ENCODE data around the gene RFFL. TPM values are rescaled to one million over a fixed set of nuclear protein-coding genes. Genes with fewer than 3 reads are reported as not detected.

RFFL gene
- total RNA-seq, 1 donor from 2014 or later: 19.9 TPM

DNA sequence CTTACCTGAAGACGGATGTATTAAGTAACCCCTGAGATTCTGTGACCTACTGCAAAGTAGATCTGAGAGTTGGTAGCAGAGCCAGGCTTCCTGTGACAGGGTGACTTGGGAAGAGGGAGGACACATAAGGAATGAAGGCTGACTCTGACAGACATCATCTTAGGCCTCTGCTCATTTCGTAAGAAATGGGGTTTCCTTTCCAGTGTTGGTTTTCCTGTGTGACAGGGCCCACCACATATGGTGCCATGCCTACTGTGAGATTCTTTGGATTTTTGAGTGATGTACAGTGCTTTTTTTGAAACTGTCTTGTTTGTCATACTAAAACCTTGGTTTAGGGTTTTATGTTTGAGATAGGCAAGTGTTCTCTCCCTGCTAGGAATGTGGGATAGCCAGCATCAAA is 70.5 kb downstream of the RFFL start:
- no peaks in the 10 kb centered on the region for H3K4me1 Mint-ChIP-seq (ENCODE audit: unreplicated experiment)
- H3K27me3 Mint-ChIP-seq: no peaks in the 10 kb centered on the region
- TF ChIP-seq, protein P1, sequence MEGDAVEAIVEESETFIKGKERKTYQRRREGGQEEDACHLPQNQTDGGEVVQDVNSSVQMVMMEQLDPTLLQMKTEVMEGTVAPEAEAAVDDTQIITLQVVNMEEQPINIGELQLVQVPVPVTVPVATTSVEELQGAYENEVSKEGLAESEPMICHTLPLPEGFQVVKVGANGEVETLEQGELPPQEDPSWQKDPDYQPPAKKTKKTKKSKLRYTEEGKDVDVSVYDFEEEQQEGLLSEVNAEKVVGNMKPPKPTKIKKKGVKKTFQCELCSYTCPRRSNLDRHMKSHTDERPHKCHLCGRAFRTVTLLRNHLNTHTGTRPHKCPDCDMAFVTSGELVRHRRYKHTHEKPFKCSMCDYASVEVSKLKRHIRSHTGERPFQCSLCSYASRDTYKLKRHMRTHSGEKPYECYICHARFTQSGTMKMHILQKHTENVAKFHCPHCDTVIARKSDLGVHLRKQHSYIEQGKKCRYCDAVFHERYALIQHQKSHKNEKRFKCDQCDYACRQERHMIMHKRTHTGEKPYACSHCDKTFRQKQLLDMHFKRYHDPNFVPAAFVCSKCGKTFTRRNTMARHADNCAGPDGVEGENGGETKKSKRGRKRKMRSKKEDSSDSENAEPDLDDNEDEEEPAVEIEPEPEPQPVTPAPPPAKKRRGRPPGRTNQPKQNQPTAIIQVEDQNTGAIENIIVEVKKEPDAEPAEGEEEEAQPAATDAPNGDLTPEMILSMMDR (conservative IDR thresholded peaks at IDR 0.05): no peak
- DNase-seq (ENCODE audit: extremely low spot score, unreplicated experiment): no peak
- peaks cover 13% of the 10 kb centered on the region for H3K36me3 Mint-ChIP-seq
- H3K27ac Mint-ChIP-seq: no peak overlapping the region
- H3K9me3 Mint-ChIP-seq: no peaks in the 10 kb centered on the region
- no peak overlapping the region for H3K4me3 Mint-ChIP-seq

DNA sequence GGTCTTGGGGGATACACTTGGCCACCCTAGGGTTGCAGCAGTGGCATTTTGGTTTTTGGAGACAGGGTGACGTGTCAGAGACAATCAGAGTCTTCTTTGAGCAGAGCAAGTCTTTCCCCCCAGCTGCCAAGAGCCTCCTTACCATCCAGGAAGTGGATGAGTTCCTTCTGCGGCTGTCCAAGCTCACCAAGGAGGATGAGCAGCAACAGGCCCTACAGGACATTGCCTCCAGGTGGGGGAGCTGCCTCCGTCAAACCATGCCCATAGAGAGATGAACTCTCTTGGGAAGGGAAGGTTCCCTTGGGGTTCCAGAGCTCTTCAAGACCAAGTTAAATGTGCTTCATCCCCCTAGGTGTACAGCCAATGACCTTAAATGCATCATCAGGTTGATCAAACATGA is 71.9 kb downstream of the RFFL start:
- Mint-ChIP-seq H3K4me1 (ENCODE audit: unreplicated experiment) (no peaks in the 10 kb centered on the region), H3K4me3 (no peak overlapping the region), H3K27me3 (no peaks in the 10 kb centered on the region), H3K9me3 (no peaks in the 10 kb centered on the region), H3K36me3 (peaks cover 18% of the 10 kb centered on the region), H3K27ac (no peak overlapping the region)
- TF ChIP-seq, protein P1 (conservative IDR thresholded peaks at IDR 0.05): no peak
- DNase-seq (ENCODE audit: extremely low spot score, unreplicated experiment): no peak

- TF ChIP-seq, protein P1 (conservative IDR thresholded peaks at IDR 0.05): no peak
- H3K36me3 Mint-ChIP-seq: peaks cover 24% of the 10 kb centered on the region
- no peaks in the 10 kb centered on the region for H3K9me3 Mint-ChIP-seq
- DNase-seq (ENCODE audit: extremely low spot score, unreplicated experiment): no peak
- H3K27me3 Mint-ChIP-seq: no peaks in the 10 kb centered on the region
- H3K27ac Mint-ChIP-seq: no peak overlapping the region
- no peaks in the 10 kb centered on the region for H3K4me1 Mint-ChIP-seq (ENCODE audit: unreplicated experiment)
- H3K4me3 Mint-ChIP-seq: no peak overlapping the region
Measured at GRCh38 chr17:34990921-34991365, 72.6 kb downstream of the RFFL start.

DNA sequence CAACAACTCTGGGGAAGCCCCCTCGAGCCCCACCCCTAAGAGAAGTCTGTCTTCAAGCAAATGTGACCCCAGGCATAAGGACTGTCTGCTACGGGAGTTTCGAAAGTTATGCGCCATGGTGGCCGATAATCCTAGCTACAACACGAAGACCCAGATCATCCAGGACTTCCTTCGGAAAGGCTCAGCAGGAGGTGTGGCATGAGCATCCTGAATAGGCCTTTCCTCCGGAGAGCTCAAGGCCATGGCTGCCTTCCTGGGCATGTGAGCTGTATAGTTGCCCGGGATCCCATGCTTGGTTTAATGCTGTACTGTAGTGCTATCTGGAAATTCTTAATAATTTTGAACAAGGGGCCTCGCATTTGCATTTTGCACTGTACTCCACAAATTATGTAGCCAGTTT is 74.0 kb downstream of the RFFL start:
- Mint-ChIP-seq H3K9me3 (no peaks in the 10 kb centered on the region), H3K36me3 (peaks cover 25% of the 10 kb centered on the region)
- TF ChIP-seq, protein P1 (conservative IDR thresholded peaks at IDR 0.05): no peak

GRCh38 chr17:34988644-34989043 is 74.9 kb downstream of the RFFL start:
- Mint-ChIP-seq H3K27ac (no peak overlapping the region), H3K9me3 (no peaks in the 10 kb centered on the region), H3K27me3 (no peaks in the 10 kb centered on the region), H3K36me3 (peaks cover 30% of the 10 kb centered on the region), H3K4me3 (no peak overlapping the region), H3K4me1 (ENCODE audit: unreplicated experiment) (peaks cover 9% of the 10 kb centered on the region)
- no peak for DNase-seq (ENCODE audit: extremely low spot score, unreplicated experiment)
- TF ChIP-seq, protein P1 (conservative IDR thresholded peaks at IDR 0.05): no peak

More for the DNA sequence above, 74.0 kb downstream of the RFFL start:
- H3K4me1 Mint-ChIP-seq (ENCODE audit: unreplicated experiment): peaks cover under 1% of the 10 kb centered on the region
- H3K4me3 Mint-ChIP-seq: no peak overlapping the region
- H3K27me3 Mint-ChIP-seq: no peaks in the 10 kb centered on the region
- H3K27ac Mint-ChIP-seq: no peak overlapping the region
- no peak for DNase-seq (ENCODE audit: extremely low spot score, unreplicated experiment)

DNA sequence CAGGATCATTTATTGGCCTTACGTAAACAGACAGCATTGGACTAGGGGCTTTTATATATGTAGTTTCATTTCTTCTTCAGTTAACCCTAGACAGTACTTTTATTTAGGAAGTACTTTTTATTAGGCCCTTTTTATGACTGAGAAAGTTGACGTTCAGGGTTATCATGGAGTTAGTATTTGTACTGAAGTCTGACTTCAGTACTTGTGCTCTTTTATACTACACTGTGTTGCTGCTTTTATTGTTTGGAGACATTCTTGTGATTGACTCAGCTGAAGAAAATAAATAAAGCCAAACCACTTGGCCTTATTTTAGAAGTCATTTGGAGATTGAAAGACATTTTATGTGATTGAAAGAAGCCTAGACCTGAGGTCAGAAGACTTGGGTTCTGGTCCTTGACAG is 76.3 kb downstream of the RFFL start:
- H3K27ac Mint-ChIP-seq: no peak overlapping the region
- H3K4me3 Mint-ChIP-seq: no peak overlapping the region
- peaks cover 21% of the 10 kb centered on the region for H3K4me1 Mint-ChIP-seq (ENCODE audit: unreplicated experiment)
- TF ChIP-seq, protein P1 (conservative IDR thresholded peaks at IDR 0.05): no peak
- H3K36me3 Mint-ChIP-seq: peaks cover 37% of the 10 kb centered on the region
- H3K9me3 Mint-ChIP-seq: no peaks in the 10 kb centered on the region
- no peak for DNase-seq (ENCODE audit: extremely low spot score, unreplicated experiment)
- H3K27me3 Mint-ChIP-seq: no peaks in the 10 kb centered on the region
